GM12801 (cell line): ENCODE data around the gene VPS35L.

Source experiments
- CTCF ChIP-seq: IDR thresholded peaks from one replicate; pipeline ENCODE4 v1.5.1; 2011; ENCODE audit warnings: control low read depth; ENCODE audit not compliant: insufficient read length; ENCODE audit errors: extremely low read depth

The VPS35L gene

GRCh38 chr16:19690196-19690595 is 134.7 kb downstream of the VPS35L start:
- TF ChIP-seq CTCF = no peak

- no peak for TF ChIP-seq CTCF
Observed at GRCh38 chr16:19691161-19691711, 135.7 kb downstream of the VPS35L start.

DNA sequence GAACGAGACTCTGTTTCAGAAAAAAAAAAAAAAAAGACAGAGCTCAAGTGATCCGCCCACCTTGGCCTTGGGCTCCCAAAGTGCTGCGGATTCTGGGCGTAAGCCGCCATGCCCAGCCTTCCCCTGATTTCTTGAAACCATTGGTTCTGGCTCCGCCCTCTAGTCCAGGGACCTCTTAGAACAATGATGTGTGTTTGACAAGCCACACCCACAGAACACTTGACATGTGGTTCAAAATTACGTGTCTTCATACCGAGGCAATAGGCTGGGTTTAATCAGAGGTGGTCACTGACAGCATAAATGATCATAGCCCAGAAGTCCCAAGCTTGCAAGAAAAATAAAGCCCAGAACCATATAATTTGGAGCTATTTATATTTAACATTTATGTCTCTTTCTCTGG is 139.5 kb downstream of the VPS35L start:
- no peak for TF ChIP-seq CTCF

- no peak for TF ChIP-seq CTCF
Observed at GRCh38 chr16:19696328-19696727, 140.8 kb downstream of the VPS35L start.

DNA sequence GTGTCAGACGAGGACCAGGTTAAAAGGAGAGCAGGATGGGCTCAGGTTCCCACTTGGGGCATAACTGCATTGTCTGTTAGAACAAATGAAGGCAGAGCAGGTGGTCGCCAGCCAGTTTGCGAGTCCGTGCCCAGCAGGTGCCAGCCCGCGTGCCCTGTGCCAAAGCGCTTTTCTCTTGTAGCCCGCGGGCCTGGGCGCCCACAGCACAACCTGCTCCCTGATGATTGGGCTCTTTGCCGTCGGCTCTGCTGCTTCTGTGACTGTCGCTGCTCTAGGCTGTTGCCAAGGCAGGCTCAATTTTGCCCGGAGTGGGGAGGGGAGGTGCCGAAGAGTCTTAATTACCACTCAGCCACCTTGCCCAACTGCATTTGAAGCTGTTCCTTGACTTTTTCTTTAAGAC is 141.5 kb downstream of the VPS35L start:
- no peak for TF ChIP-seq CTCF

- TF ChIP-seq CTCF = no peak
Observed at GRCh38 chr16:19697756-19698318, 142.3 kb downstream of the VPS35L start.

- TF ChIP-seq CTCF = no peak
Observed at GRCh38 chr16:19698480-19699465, 143.3 kb downstream of the VPS35L start.
